AG10803 (cell line): ENCODE results near the gene UGT1A8.
"Not testable (repeated sequence)": the region's sequence is repeated elsewhere in the genome, so short reads cannot be mapped to it uniquely, and the experiment has no call there.

Source experiments
- DNase-seq: peaks from one replicate; pipeline ENCODE4 v3.0.0; 2010; ENCODE audit warnings: low read depth
- H3K4me3 ChIP-seq: 2 replicates; pipeline ENCODE4 v1.5.1; 2011; ENCODE audit warnings: mild to moderate bottlenecking, low read length, control low read depth
- TF ChIP-seq, protein P1 (sequence below): conservative IDR thresholded peaks from 2 replicates; pipeline ENCODE4 v1.5.1; 2011; ENCODE audit warnings: mild to moderate bottlenecking, low read length, control low read depth, inconsistent platforms

The UGT1A8 gene

DNA sequence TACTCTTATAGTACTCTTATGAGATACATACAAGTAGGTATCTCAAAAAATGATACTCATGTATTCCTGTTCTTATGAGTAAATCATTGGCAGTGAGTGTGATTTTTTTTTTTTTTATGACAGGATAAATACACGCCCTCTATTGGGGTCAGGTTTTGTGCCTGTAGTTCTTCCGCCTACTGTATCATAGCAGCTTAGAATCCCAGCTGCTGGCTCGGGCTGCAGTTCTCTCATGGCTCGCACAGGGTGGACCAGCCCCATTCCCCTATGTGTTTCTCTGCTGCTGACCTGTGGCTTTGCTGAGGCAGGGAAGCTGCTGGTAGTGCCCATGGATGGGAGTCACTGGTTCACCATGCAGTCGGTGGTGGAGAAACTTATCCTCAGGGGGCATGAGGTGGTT, at the start of gene UGT1A8:
UGT1A8 (plus strand) TSS at position 158 of the 400 bp plus-strand sequence; CDS start at position 233, 75 bp downstream.
- not testable (repeated sequence) for H3K4me3 ChIP-seq, DNase-seq

DNA sequence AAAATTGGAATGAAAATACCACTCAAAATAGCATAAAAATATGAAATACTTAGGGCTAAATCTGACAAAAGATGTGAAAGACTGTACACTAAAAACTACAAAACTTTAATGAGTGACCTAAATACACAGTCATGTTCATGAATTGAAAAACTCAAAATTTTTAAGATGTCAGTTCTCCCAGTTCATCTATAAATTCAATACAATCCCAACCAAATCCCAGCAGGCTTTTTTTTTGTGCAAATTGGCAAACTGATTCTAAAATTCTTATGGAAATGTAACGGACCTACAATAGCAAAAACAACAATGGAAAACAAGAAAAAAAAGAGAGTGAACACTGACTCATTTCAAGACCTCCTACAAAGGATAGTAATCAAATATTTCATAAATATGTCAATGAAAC, 46.4 kb upstream of the UGT1A8 start:
- no peak overlapping the region for H3K4me3 ChIP-seq
- TF ChIP-seq, protein P1, sequence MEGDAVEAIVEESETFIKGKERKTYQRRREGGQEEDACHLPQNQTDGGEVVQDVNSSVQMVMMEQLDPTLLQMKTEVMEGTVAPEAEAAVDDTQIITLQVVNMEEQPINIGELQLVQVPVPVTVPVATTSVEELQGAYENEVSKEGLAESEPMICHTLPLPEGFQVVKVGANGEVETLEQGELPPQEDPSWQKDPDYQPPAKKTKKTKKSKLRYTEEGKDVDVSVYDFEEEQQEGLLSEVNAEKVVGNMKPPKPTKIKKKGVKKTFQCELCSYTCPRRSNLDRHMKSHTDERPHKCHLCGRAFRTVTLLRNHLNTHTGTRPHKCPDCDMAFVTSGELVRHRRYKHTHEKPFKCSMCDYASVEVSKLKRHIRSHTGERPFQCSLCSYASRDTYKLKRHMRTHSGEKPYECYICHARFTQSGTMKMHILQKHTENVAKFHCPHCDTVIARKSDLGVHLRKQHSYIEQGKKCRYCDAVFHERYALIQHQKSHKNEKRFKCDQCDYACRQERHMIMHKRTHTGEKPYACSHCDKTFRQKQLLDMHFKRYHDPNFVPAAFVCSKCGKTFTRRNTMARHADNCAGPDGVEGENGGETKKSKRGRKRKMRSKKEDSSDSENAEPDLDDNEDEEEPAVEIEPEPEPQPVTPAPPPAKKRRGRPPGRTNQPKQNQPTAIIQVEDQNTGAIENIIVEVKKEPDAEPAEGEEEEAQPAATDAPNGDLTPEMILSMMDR: no peak

DNA sequence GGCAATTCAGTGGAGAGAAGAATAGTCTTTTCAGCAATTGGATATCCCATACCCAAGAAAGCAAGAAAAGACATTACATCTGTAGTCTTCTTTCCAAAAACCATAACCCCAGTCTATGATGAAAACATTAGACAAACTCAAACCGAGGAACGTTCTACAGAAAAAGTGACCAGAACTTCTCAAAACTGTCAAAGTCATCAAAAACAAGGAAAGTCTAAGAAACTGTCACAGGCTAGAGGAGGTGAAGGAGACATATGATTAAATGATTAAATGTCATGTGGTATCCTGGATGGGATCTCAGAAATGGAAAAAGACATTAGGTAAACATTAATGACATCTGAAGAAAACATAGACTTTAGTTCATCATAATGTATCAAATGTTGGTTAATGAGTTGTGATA, 46.0 kb upstream of the UGT1A8 start:
- no peak overlapping the region for H3K4me3 ChIP-seq
- no peak for DNase-seq

More for the DNA sequence above, 46.4 kb upstream of the UGT1A8 start:
- no peak for DNase-seq

DNA sequence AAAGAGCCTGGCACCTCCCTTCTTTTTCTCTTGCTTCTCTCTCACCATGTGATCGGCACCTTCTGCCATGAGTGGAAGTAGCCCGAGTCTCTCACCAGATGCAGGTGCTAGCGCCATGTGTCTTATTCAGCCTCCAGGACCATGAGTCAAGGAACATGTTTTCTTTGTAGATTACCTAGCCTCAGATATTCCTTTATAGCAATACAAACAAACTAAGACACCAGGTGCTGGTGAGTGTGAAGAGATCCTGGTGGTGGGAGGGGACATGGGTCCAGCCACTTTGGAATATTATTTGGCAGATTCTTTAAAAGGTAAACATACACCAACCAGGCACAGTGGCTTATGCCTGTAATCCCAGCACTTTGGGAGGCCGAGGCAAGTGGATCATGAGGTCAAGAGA, 45.0 kb upstream of the UGT1A8 start:
- TF ChIP-seq, protein P1: no peak
- no peak for DNase-seq
- H3K4me3 ChIP-seq: no peak overlapping the region

More for the DNA sequence above, 46.0 kb upstream of the UGT1A8 start:
- TF ChIP-seq, protein P1: no peak

DNA sequence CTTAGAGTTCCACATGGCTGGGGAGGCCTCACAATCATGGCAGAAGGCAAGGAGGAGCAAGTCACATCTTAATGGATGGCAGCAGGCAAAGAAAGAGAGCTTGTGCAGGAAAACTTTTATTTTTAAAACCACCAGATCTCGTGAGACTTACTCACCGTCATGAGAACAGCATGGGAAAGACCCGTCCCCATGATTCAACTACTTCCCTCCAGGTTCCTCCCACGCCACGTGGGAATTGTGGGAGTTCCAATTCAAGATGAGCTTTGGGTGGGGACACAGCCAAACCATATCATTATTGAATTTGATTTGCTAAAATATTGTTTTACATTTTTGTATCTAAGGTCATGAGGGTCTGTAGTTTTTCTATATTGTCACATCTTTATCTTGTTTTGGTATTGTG, 40.1 kb upstream of the UGT1A8 start:
- not testable (repeated sequence) for DNase-seq, H3K4me3 ChIP-seq

DNA sequence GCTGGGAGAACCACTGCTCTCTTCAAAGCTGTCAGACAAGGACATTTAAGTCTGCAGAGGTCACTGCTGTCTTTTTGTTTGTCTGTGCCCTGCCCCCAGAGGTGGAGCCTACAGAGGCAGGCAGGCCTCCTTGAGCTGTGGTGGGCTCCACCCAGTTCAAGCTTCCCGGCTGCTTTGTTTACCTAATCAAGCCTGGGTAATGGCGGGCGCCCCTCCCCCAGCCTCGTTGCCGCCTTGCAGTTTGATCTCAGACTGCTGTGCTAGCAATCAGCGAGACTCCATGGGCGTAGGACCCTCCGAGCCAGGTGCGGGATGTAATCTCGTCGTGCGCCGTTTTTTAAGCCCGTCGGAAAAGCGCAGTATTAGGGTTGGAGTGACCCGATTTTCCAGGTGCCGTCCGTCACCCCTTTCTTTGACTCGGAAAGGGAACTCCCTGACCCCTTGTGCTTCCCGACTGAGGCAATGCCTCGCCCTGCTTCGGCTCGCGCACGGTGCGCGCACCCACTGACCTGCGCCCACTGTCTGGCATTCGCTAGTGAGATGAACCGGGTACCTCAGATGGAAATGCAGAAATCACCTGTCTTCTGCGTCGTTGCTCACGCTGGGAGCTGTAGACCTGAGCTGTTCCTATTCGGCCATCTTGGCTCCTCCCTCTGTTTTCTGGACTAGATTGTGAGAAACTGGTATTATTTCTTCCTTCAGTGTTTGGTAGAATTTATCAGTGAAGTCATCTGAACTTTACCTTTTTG, 34.0 kb upstream of the UGT1A8 start:
- H3K4me3 ChIP-seq, DNase-seq: not testable (repeated sequence)

DNA sequence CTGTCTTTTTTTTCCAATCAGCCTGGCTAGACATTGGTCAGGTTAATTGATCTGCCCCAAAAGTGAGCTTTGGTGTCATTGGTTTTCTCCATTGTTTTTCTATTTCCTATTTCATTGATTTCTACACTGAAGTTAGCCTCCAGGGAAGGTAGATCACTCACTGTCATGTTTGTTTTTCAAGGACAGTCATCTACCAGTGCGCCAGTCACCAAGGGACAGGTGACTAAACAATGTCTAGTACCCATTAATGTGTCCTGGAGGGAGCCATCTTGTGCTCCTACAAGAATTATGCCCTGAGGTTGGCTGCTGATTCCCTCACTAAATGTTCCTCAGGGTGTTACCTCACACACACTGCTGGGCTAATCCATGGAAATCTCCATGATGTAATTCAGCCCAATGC, 33.2 kb upstream of the UGT1A8 start:
- TF ChIP-seq, protein P1: no peak
- H3K4me3 ChIP-seq: no peak overlapping the region
- no peak for DNase-seq

DNA sequence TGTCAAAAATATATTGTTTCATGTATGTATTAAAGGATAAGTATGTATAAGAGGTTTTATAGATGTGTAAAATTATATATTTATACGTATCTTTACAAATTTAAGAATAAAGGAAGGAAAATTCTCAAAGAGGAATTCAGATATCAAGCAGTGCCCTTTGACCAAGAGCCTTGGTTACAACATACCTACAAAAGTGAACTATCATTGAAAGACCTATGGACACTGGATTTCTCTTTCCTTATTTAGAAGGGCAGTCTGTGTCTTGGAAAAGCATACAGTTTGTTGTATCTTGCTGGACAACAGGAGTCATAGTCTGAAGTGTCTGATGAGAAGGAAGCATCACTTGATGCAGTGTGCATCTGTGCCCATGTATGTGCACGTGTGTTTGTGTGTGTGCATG, 29.0 kb upstream of the UGT1A8 start:
- TF ChIP-seq, protein P1: no peak
- H3K4me3 ChIP-seq: no peak overlapping the region
- no peak for DNase-seq

DNA sequence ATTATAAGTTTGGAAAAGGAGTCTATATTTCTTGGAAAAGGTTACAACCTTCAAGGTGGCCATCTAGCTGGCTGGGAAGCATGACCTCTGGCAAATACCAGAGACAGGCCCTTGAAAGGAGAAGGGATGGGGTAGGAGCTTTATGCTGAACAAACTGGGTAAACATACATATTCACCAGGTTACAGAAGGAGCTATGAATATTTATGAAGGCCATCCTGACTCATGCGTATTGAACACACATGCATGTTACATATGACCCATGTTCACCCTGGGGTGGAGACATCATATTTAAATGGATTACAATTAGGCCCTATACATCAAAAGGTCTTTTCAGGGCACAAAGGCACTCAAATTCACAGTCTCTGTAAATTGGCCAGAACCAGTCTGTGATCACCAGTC, 24.7 kb upstream of the UGT1A8 start:
- DNase-seq, H3K4me3 ChIP-seq: not testable (repeated sequence)
